ENCODE measurements around the gene ZFYVE28.
A peak's percentile ranks its signal among the peaks of the same experiment; 100 is the strongest.
"Not testable (repeated sequence)": the region's sequence is repeated elsewhere in the genome, so short reads cannot be mapped to it uniquely, and the experiment has no call there.

ZFYVE28 gene

GRCh38 chr4:2395038-2395437 is 23.4 kb downstream of the ZFYVE28 start:
- H3K27me3 Mint-ChIP-seq, result peaks cover 2% of the 10 kb centered on the region
- no peak overlapping the region for H3K27ac Mint-ChIP-seq
- no peaks in the 10 kb centered on the region for H3K9me3 Mint-ChIP-seq
- H3K4me3 Mint-ChIP-seq, result no peak overlapping the region
- H3K4me1 Mint-ChIP-seq, result peaks cover 21% of the 10 kb centered on the region
- H3K36me3 Mint-ChIP-seq, result no peaks in the 10 kb centered on the region

GRCh38 chr4:2394528-2394927 is 23.9 kb downstream of the ZFYVE28 start:
- Mint-ChIP-seq H3K4me3 (no peak overlapping the region), H3K9me3 (no peaks in the 10 kb centered on the region), H3K36me3 (no peaks in the 10 kb centered on the region), H3K4me1 (peaks cover 21% of the 10 kb centered on the region), H3K27ac (no peak overlapping the region), H3K27me3 (peaks cover 2% of the 10 kb centered on the region)

DNA sequence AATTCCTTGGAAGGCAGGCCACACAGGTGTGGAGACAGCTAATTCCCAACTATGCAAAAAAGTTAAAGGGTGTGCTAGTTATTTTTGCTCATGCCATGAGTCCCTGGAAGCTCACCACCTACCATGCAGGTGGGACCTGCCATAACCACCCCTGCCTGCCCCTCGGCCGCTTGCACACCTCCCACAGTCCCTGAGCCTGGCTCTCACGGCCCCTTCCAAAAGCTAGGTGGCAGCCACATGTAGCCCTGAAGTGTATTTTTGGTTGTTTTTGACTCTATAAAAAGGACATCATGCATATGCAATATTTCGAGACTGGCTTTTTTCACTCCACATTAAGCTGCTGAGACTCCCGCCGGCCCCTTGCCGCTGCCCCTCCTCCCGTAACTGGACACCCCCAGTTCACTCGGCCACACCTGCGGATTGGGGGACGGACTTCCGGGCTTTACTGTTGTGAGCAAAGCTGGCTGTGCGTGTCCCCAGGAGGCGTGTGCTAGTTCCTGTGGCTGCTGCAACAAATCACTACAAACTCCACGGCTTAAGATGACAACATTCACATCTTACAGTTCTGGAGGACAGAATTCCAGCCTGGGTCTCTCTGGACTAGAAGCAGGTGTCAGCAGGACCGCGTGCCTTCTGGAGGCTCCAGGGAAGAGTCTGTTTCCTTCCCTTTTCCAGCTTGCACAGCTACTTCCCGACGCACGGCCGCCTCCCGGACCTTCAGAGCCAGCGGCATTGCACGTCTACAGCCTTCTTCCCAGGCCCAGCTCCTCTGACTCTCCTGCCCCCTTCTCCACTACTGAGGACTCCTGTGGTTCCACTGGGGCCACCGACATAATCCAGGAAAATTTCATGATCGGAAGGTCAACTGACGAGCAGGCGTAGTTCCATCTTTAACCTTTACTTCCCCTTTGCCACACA is 24.8 kb downstream of the ZFYVE28 start:
- no peak overlapping the region for H3K27ac Mint-ChIP-seq
- H3K27me3 Mint-ChIP-seq, result peaks cover 2% of the 10 kb centered on the region
- peak overlapping the region; percentile 46 for H3K4me3 Mint-ChIP-seq
- H3K4me1 Mint-ChIP-seq, result peaks cover 21% of the 10 kb centered on the region
- no peaks in the 10 kb centered on the region for H3K9me3 Mint-ChIP-seq
- no peaks in the 10 kb centered on the region for H3K36me3 Mint-ChIP-seq

- Mint-ChIP-seq H3K4me3 (no peak overlapping the region), H3K36me3 (no peaks in the 10 kb centered on the region), H3K27ac (no peak overlapping the region), H3K9me3 (no peaks in the 10 kb centered on the region), H3K4me1 (peaks cover 21% of the 10 kb centered on the region), H3K27me3 (peaks cover 2% of the 10 kb centered on the region)
Measured at GRCh38 chr4:2390784-2391421, 27.5 kb downstream of the ZFYVE28 start.

DNA sequence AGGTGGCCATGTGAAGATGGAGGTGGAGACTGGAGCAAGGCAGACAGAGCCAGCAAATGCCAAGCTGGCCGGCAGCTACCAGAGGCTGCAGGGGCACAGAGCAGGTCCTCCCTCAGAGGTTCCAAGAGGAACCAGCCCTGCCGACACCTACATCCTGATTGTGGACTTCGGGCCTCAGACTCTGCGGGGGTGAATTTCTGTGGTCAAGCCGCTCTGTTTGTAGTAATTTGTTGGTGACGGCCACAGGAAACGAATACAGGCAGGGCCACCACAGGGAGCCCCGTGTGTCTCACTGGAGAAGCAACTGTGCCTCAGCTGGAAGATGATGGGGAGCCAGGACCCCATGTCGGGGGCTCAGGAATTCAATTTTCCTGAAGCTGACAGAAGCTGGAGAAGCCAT is 28.3 kb downstream of the ZFYVE28 start:
- no peaks in the 10 kb centered on the region for H3K9me3 Mint-ChIP-seq
- no peaks in the 10 kb centered on the region for H3K36me3 Mint-ChIP-seq
- H3K4me1 Mint-ChIP-seq, result peaks cover 21% of the 10 kb centered on the region
- H3K27ac Mint-ChIP-seq, result no peak overlapping the region
- peaks cover 2% of the 10 kb centered on the region for H3K27me3 Mint-ChIP-seq
- H3K4me3 Mint-ChIP-seq, result no peak overlapping the region

DNA sequence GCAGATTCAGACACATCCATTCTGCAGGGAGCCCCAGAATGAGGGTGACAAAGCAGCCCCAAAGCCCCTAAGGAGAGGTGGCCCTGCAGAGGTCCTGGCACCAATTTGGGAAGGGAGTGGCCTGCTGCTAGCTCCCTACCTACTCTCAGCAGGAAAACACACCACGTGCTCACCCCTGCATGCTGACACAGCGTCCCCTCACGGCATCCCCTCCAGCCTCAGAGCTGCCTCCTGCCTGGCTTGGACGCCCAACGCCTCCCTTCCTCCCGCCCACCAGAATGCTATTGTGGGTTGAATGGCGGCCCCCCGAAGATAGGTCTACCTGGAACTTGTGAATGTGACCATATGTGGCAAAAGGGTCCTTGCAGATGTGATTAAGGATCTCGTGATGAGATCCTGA is 28.8 kb downstream of the ZFYVE28 start:
- no peak overlapping the region for H3K4me3 Mint-ChIP-seq
- H3K36me3 Mint-ChIP-seq, result no peaks in the 10 kb centered on the region
- peaks cover 2% of the 10 kb centered on the region for H3K27me3 Mint-ChIP-seq
- H3K4me1 Mint-ChIP-seq, result peaks cover 21% of the 10 kb centered on the region
- no peaks in the 10 kb centered on the region for H3K9me3 Mint-ChIP-seq
- no peak overlapping the region for H3K27ac Mint-ChIP-seq

GRCh38 chr4:2388429-2389182 is 29.8 kb downstream of the ZFYVE28 start:
- Mint-ChIP-seq H3K27ac (no peak overlapping the region), H3K4me3 (no peak overlapping the region), H3K9me3 (no peaks in the 10 kb centered on the region), H3K27me3 (peaks cover 2% of the 10 kb centered on the region), H3K4me1 (peaks cover 12% of the 10 kb centered on the region), H3K36me3 (no peaks in the 10 kb centered on the region)

DNA sequence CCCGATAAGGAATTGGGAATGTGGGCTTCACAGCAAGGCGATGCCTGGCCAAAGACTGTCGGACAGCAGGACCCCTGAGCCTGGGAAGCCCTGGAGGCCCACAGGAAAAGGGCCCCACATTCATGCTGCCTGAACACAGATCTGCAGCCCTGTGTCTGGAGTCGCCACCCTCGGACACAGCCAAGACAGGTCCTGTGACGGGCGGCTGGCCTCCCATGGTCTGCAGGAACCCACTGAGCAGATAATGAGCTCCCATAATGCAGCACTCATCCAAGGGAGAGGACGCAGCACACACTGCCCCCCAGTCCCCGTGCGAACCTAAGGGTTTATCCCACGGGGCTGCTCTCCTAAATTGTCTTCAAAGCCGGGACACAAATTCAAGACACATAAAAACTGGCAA is 30.6 kb downstream of the ZFYVE28 start:
- H3K4me1 Mint-ChIP-seq, result peaks cover 13% of the 10 kb centered on the region
- peaks cover 2% of the 10 kb centered on the region for H3K27me3 Mint-ChIP-seq
- H3K27ac Mint-ChIP-seq, result no peak overlapping the region
- H3K36me3 Mint-ChIP-seq, result no peaks in the 10 kb centered on the region
- H3K4me3 Mint-ChIP-seq, result no peak overlapping the region
- no peaks in the 10 kb centered on the region for H3K9me3 Mint-ChIP-seq

DNA sequence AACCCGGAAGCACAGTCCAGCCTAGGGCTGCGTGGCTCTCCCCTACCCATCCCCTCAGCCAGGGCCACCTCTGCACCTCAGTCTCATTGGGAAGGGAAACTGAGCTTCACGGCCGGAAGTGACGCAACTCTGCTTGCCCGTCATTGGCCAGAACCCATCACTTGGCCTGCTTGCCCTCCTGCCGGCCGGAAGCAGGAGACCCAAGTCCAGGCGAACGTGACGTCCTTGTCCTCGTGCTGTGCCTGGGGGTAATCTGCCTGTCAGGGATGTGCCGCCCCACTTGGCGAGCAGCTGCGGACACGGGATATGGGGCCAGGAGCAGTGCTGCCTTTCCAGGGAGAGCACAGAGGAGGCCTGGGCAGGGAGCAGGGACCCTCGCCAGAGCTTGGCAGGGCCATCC is 31.2 kb downstream of the ZFYVE28 start:
- Mint-ChIP-seq H3K9me3 (no peaks in the 10 kb centered on the region), H3K36me3 (no peaks in the 10 kb centered on the region), H3K4me3 (no peak overlapping the region), H3K27me3 (peaks cover 1% of the 10 kb centered on the region), H3K4me1 (peaks cover 16% of the 10 kb centered on the region), H3K27ac (no peak overlapping the region)

GRCh38 chr4:2386717-2387116 is 31.7 kb downstream of the ZFYVE28 start:
- Mint-ChIP-seq H3K27ac (no peak overlapping the region), H3K27me3 (no peaks in the 10 kb centered on the region), H3K4me3 (no peak overlapping the region), H3K4me1 (peaks cover 13% of the 10 kb centered on the region), H3K9me3 (no peaks in the 10 kb centered on the region), H3K36me3 (no peaks in the 10 kb centered on the region)

GRCh38 chr4:2385516-2385915 is 32.9 kb downstream of the ZFYVE28 start:
- Mint-ChIP-seq H3K4me1 (peaks cover 11% of the 10 kb centered on the region), H3K9me3 (no peaks in the 10 kb centered on the region), H3K27me3 (no peaks in the 10 kb centered on the region), H3K27ac (no peak overlapping the region), H3K4me3 (no peak overlapping the region), H3K36me3 (no peaks in the 10 kb centered on the region)

DNA sequence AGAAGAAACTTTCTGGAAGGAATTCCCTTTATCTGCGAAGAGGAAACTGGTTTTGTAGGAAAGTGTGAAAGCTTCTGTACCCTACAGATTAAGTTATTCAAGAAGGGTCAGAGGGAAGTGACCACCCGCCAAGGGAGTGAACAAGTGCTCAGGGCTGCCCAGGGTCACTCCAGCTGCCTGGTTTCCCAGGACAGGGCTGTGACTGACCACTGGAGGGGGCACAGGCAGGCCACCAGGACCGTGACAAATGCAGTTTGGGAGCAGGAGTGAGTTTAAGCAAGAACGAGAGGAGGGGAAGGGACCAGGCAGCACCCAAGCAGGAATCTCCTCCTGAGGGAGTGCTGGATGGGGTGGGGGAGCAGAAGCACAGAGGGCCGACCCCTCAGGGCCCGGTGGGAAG is 34.2 kb downstream of the ZFYVE28 start:
- Mint-ChIP-seq H3K27ac (no peak overlapping the region), H3K9me3 (no peaks in the 10 kb centered on the region), H3K27me3 (no peaks in the 10 kb centered on the region), H3K4me1 (peaks cover 11% of the 10 kb centered on the region), H3K36me3 (no peaks in the 10 kb centered on the region), H3K4me3 (no peak overlapping the region)

GRCh38 chr4:2383760-2384159 is 34.7 kb downstream of the ZFYVE28 start:
- Mint-ChIP-seq H3K36me3 (no peaks in the 10 kb centered on the region), H3K27me3 (no peaks in the 10 kb centered on the region), H3K4me1 (peaks cover 11% of the 10 kb centered on the region), H3K9me3 (no peaks in the 10 kb centered on the region), H3K4me3 (no peak overlapping the region), H3K27ac (no peak overlapping the region)

GRCh38 chr4:2383220-2383631 is 35.2 kb downstream of the ZFYVE28 start:
- not testable (repeated sequence) for H3K27ac Mint-ChIP-seq, H3K4me3 Mint-ChIP-seq, H3K27me3 Mint-ChIP-seq, H3K9me3 Mint-ChIP-seq, H3K36me3 Mint-ChIP-seq
- H3K4me1 Mint-ChIP-seq, result peaks cover 11% of the 10 kb centered on the region

- H3K4me1 Mint-ChIP-seq, result peaks cover 11% of the 10 kb centered on the region
- H3K27me3 Mint-ChIP-seq, H3K4me3 Mint-ChIP-seq, H3K27ac Mint-ChIP-seq, H3K36me3 Mint-ChIP-seq, H3K9me3 Mint-ChIP-seq: not testable (repeated sequence)
Measured at GRCh38 chr4:2382769-2383202, 35.7 kb downstream of the ZFYVE28 start.

DNA sequence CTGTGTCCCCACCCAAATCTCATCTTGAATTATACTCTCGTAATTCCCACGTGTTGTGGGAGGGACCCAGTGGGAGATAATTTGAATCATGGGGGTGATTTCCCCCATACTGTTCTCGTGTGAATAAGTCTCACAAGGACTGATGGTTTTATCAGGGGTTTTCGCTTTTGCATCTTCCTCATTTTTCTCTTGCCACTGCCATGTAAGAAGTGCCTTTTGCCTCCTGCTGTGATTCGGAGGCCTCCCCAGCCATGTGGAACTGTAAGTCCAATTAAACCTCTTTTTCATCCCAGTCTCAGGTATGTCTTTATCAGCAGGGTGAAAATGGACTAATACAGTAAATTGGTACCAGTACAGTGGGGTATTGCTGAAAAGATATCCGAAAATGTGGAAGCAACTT is 37.9 kb downstream of the ZFYVE28 start:
- H3K27me3 Mint-ChIP-seq, H3K36me3 Mint-ChIP-seq, H3K27ac Mint-ChIP-seq: not testable (repeated sequence)

More for the DNA sequence above, 37.9 kb downstream of the ZFYVE28 start:
- H3K4me1 Mint-ChIP-seq, result peaks cover 11% of the 10 kb centered on the region
- H3K9me3 Mint-ChIP-seq, H3K4me3 Mint-ChIP-seq: not testable (repeated sequence)

Data from activated naive CD4-positive, alpha-beta T cell treated with anti-CD3 and anti-CD28 coated beads, Interleukin-2, amount 50 U/mL, for 24 hours (primary cell).